HG03280 (cell line): ENCODE data around the gene RASGRF1.

Experiments used
- ATAC-seq: cut with Tn5 transposase; IDR thresholded peaks from one replicate; pipeline ENCODE4 v1.9.1; 2021; ENCODE audit warnings: mild to moderate bottlenecking, moderate library complexity; ENCODE audit not compliant: unreplicated experiment

The RASGRF1 gene

DNA sequence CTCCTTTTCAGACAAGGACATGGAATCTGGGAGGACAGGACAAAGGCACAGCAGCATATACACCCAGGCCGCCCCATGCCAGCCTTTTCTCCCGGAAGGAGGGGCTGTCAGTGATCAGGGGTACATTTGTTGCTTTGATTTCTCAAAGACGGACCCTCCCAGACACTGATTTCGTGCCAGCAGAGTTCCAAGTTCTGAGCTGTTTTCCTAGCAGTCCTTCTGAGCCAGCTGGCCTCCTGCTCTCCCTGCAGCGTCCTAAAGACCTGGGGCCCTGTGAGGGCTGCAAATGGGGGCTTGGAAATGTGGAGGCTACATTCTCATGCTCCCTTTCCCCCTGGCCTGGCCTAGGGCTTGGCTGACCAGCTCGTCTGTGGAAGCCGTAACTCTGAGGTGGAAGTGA lies 168.1 kb downstream of the RASGRF1 start:
- ATAC-seq, result no peak

- ATAC-seq, result no peak
Observed at GRCh38 chr15:78921940-78922339, 168.6 kb downstream of the RASGRF1 start.

- no peak for ATAC-seq
Observed at GRCh38 chr15:78921517-78921916, 169.1 kb downstream of the RASGRF1 start.

DNA sequence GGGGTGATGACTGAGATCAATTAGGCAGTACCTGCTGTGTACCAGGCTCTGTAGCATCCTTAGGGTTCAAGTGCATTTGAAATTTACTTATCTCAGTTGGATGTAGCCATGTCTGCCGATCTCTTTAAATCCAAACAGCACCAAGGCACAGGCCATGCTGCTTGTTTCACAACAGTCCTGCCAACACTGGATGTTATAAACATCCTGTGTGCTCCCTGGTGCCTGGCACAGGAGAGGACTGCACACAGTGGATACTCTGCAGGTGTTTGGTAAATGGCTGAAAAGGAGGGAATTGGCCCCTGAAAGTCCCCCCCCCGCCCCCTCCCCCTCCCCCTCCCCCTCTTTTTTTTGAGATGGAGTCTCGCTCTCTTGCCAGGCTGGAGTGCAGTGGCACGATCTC lies 172.7 kb downstream of the RASGRF1 start:
- no peak for ATAC-seq

GRCh38 chr15:78916088-78916487 lies 174.5 kb downstream of the RASGRF1 start:
- ATAC-seq, result no peak

DNA sequence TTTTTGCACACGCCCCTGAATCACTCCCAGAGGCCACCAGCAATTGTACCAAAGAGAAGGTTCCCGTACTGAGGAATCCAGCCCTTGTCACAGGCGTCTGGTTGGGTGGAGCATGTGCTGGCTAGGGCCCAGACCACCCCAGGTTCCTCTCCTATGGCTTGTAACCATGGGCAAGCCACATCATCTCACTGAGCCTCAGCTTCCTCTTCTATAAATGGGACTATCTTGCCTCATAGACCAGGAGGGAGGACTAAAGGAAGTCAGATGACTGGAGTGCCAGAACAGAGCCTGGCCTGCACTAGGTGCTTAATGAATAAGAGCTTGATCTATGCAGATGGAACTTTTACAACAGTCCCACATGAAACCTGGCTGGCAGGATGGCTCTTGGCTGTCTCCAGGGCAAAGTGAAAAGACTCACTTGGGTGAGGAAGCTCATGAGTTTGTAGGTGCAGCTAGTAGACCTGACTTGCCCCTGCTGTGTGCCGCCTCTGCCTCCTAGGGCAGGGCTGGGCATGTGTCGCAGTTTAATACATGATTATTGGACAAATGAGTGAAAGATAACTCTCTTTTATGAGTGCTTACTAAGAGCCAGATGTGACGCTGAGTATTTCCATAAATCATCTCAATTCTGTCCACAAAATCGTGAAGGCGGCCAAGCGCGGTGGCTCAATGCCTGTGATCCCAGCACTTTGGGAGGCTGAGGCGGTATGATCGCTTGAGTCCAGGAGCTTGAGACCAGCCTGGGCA lies 175.1 kb downstream of the RASGRF1 start:
- no peak for ATAC-seq

DNA sequence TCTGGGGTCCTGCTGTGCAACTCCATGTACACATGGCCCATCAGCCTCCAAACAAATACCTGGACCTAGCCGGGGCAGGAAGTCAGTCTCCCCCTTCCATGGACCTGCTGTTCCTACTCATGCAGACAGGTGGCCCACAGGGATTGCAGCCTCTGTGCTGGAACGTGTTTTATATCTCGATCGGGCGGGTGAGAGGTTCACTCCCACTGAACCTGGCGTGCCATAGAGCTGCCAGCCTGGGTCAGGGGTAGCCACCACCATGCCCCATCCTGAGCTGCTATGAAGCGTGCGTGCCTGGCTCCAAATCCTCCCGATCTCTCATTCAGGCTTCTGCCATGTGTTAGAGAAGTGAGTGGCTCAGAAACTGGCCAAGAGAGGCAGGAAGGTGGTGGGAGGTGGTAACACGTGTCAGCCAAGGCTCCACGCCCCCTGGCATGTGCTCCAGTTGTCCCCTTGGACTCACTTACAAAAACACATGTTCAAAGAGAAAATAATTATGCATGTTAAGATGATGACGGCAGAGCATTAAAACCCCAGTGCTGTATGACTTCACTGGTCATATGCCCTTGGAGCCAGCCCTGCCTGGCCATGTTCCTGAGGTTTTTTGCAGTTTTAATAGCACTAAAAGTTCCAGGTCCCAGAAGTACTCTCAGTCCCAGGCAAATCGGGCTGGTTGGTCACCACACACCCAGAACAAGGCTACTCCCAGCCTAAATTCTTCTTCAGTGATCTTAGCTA lies 176.4 kb downstream of the RASGRF1 start:
- no peak for ATAC-seq

GRCh38 chr15:78913012-78913411 lies 177.6 kb downstream of the RASGRF1 start:
- ATAC-seq, result no peak

DNA sequence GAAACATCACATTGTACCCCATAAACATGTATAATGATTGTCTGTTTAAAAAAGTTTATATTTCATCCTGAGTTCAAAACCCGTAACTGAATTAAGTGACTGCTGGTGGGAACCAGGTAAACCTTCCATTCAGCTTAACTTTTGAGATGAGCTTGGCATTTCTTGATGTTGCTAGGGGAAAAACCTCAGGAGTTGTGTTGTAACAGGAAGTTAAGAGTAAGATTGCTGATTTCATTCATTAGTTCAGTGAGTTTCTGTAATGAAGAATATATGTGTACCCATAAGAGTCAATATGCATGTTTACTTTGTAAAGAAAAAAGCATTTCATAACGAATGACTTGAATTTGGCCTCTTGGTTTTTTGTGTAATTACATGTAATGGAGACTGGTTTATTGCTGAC lies 178.3 kb downstream of the RASGRF1 start:
- ATAC-seq, result no peak

- ATAC-seq, result no peak
Observed at GRCh38 chr15:78910271-78910670, 180.3 kb downstream of the RASGRF1 start.
